ENCODE results near the gene LBHD1.

DNA sequence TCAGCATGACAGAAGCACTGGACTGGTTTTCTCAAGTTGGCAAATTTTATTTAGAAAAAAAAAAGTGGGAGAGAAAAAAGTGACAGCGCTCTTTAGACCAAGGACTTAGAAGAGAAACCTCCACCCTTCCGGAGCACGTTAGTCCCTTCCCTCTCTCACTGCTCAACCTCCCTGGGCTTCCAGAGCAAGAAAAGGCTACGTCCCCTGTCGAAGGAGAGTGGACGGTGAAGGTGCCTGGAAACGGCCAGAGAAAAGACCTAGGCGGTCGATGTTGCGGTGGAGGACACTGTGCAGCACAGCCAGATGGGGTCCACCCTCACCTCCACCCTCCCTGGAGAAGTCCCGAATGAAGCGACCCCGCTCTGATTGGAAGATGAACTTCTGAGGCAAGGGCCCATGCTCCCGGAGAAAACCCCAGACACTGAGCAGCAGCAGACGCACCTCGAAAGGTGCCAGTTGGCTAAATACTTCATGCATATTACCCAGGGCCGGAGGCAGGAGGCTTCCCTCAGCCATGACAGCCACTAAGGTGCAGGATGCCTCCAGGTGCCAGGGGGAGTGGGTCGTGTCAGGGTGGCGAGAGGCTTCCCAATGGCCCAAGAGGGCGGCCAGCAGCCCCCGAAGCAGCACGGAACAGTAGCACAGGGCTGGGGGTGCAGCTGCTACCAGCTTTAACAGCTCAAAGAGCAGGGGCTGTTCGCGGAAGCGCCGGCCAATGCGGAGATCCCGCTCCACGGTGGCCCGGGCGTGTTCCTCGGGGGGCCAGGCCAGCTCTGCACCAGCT, 25.1 kb downstream of the LBHD1 start:
- TF ChIP-seq, protein P1, sequence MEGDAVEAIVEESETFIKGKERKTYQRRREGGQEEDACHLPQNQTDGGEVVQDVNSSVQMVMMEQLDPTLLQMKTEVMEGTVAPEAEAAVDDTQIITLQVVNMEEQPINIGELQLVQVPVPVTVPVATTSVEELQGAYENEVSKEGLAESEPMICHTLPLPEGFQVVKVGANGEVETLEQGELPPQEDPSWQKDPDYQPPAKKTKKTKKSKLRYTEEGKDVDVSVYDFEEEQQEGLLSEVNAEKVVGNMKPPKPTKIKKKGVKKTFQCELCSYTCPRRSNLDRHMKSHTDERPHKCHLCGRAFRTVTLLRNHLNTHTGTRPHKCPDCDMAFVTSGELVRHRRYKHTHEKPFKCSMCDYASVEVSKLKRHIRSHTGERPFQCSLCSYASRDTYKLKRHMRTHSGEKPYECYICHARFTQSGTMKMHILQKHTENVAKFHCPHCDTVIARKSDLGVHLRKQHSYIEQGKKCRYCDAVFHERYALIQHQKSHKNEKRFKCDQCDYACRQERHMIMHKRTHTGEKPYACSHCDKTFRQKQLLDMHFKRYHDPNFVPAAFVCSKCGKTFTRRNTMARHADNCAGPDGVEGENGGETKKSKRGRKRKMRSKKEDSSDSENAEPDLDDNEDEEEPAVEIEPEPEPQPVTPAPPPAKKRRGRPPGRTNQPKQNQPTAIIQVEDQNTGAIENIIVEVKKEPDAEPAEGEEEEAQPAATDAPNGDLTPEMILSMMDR (IDR thresholded peaks at IDR 0.05; ENCODE audit: low read length): no peak
- no peak for TF ChIP-seq EZH2 (IDR thresholded peaks at IDR 0.05; ENCODE audit: borderline replicate concordance, low read length)
